ENCODE data around the gene CABCOCO1.

- no peak for TF ChIP-seq ZC3H10 (CRISPR knock-in tag; IDR thresholded peaks at IDR 0.05)
- TF ChIP-seq ESRRG (CRISPR knock-in tag; IDR thresholded peaks at IDR 0.05) = no peak
- TF ChIP-seq POU6F1 (CRISPR knock-in tag; IDR thresholded peaks at IDR 0.05; ENCODE audit: borderline replicate concordance, low read depth) = no peak
- TF ChIP-seq CSRNP3 (CRISPR knock-in tag; IDR thresholded peaks at IDR 0.05) = no peak
- TF ChIP-seq CREB5 (CRISPR knock-in tag; IDR thresholded peaks at IDR 0.05; ENCODE audit: low read depth) = no peak
- TF ChIP-seq TCF4 (CRISPR knock-in tag; IDR thresholded peaks at IDR 0.05; ENCODE audit: borderline replicate concordance) = no peak
Observed at GRCh38 chr10:61803269-61803668, 140.5 kb downstream of the CABCOCO1 start.

All from SK-N-SH treated with all-trans-retinoic acid at 6 μM for 48 hours (cell line).